Thyroid gland (tissue), 4 donors: ENCODE measurements around the gene CASP9.

Experiments
- CTCF ChIP-seq, 6 experiments: fragments of 200-600 bp in 3 of 6; fragments of 450-650 bp in 3 of 6; sonication (generic) in 3 of 6; IDR thresholded peaks; one replicate each; pipeline ENCODE4 v1.5.1; 2016 to 2019; ENCODE audit warnings: antibody characterized with exemption in 6 of 6, mild to moderate bottlenecking in 2 of 6, inconsistent platforms in 1 of 6, moderate library complexity in 1 of 6
- POLR2A ChIP-seq, 2 donors: fragments of 450-650 bp; IDR thresholded peaks; one replicate each; pipeline ENCODE4 v1.6.1; 2017; ENCODE audit warnings: antibody characterized with exemption in 2 of 2, mild to moderate bottlenecking in 2 of 2, moderate library complexity in 1 of 2

- TF ChIP-seq CTCF (IDR thresholded peaks at IDR 0.05): no peak
- no peak for TF ChIP-seq POLR2A (IDR thresholded peaks at IDR 0.05)
Measured at GRCh38 chr1:15476927-15477326, 47.1 kb downstream of the CASP9 start.
